ENCODE measurements around the gene JMJD1C. TPM values are rescaled to one million over a fixed set of nuclear protein-coding genes. Genes with fewer than 3 reads are reported as not detected.

Gene JMJD1C
- total RNA-seq, 1 donor from 2014 or later = 141 TPM

DNA sequence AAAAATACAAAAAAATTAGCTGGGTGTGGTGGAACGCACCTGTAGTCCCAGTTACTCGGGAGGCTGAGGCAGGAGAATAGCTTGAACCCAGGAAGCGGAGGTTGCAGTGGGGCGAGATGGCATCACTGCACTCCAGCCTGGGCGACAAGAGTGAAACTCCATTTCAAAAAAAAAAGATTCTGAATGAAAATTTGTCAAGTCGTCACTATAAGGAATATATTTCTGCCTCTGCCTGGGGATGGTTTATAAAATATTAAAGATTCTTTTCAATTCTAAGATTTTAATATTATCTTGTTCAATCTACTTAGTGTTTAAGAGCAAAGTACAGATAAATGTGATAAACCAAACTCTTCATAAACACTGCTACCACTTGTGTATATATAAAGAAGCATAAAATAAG, 185.4 kb downstream of the JMJD1C start:
- DNase-seq (ENCODE audit: low spot score) = no peak
- intact Hi-C loops (cut with DNase I) = no loop called here

GRCh38 chr10:63275094-63275493, 190.7 kb downstream of the JMJD1C start:
- DNase-seq (ENCODE audit: low spot score) = no peak
- ATAC-seq = no peak
- intact Hi-C loops (cut with DNase I) = no loop called here

More for the DNA sequence above, 185.4 kb downstream of the JMJD1C start:
- no peak for ATAC-seq

- ATAC-seq (no peak), DNase-seq (ENCODE audit: low spot score) (no peak)
- intact Hi-C loops (cut with DNase I) = no loop called here
Observed at GRCh38 chr10:63273577-63273976, 192.2 kb downstream of the JMJD1C start.

- peak; percentile 77 for DNase-seq (ENCODE audit: low spot score)
- peak; percentile 96 for ATAC-seq
- intact Hi-C loops (cut with DNase I) = no loop called here
Observed at GRCh38 chr10:63268798-63269503, 196.8 kb downstream of the JMJD1C start.

GRCh38 chr10:63268149-63268797, 197.5 kb downstream of the JMJD1C start:
- intact Hi-C loops (cut with DNase I) = no loop called here
- DNase-seq (ENCODE audit: low spot score) (no peak), ATAC-seq (no peak)

- intact Hi-C loops (cut with DNase I) = no loop called here
Observed at GRCh38 chr10:63267414-63268148, 198.2 kb downstream of the JMJD1C start.

GRCh38 chr10:63266391-63267316, 199.1 kb downstream of the JMJD1C start:
- DNase-seq (ENCODE audit: low spot score) (no peak), ATAC-seq (no peak)
- intact Hi-C loops (cut with DNase I) = no loop called here

More at GRCh38 chr10:63267414-63268148, 198.2 kb downstream of the JMJD1C start:
- ATAC-seq (peak; percentile 41), DNase-seq (ENCODE audit: low spot score) (no peak)

- ATAC-seq (no peak), DNase-seq (ENCODE audit: low spot score) (no peak)
- intact Hi-C loops (cut with DNase I) = no loop called here
Observed at GRCh38 chr10:63265683-63266235, 200.0 kb downstream of the JMJD1C start.

DNA sequence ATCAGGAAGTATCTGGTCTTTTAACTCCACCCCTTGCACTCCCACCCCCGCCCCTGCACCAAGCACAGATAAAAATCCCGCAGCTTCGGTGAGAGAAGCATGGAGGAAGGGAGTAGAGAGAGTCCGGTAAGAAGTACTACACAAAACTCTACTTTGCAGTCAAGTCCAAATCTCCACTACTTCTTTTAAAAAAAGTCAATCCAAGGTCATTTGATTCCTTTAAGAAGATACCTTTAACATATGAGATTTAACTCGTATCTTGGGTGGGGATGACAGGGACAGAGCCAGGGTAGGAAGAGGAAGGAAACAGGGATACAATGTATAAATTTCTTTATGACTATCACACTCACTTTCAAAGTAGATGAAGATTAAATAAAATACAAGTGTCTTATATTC, 200.6 kb downstream of the JMJD1C start:
- peak; percentile 29 for ATAC-seq
- no peak for DNase-seq (ENCODE audit: low spot score)
- intact Hi-C loops (cut with DNase I) = no loop called here

- intact Hi-C loops (cut with DNase I) = no loop called here
- DNase-seq (ENCODE audit: low spot score) = no peak
- no peak for ATAC-seq
Observed at GRCh38 chr10:63264617-63265221, 201.1 kb downstream of the JMJD1C start.

DNA sequence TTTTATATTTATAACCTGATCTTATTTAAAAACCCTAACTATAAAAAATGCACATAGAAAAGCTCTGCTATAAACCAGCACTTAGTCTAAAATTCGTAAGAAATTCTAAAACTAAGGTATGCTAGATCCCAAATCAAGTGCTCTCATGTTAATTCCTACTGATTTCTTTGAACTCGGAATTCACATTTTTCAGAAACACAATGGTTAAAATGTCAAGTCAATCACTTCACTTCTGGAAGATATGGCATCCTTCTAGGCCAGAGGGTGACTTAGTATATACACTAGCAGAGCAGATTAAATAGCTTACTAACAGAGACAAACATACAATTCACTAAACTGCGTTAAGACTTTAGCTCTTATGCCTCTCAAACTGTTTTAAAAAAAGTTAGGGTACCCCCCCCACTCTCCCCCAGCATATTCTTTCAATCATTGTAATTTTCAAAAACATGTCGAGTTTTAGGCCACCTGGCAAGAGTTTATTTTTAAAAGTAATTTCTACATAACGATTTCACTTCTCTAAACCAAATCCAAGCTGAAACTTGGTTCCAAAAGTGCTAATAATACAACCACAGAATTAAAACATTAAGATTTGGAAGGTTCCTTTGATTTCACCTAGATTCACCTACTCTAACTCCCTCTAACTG, 203.2 kb downstream of the JMJD1C start:
- ATAC-seq (no peak), DNase-seq (ENCODE audit: low spot score) (no peak)
- intact Hi-C loops (cut with DNase I) = no loop called here

GRCh38 chr10:63261496-63261895, 204.3 kb downstream of the JMJD1C start:
- no peak for ATAC-seq
- intact Hi-C loops (cut with DNase I) = no loop called here
- DNase-seq (ENCODE audit: low spot score) = no peak

GRCh38 chr10:63260860-63261251, 204.9 kb downstream of the JMJD1C start:
- ATAC-seq (no peak), DNase-seq (ENCODE audit: low spot score) (no peak)
- intact Hi-C loops (cut with DNase I) = no loop called here

- DNase-seq (ENCODE audit: low spot score) = no peak
- ATAC-seq = no peak
- intact Hi-C loops (cut with DNase I) = no loop called here
Observed at GRCh38 chr10:63260103-63260859, 205.5 kb downstream of the JMJD1C start.

GRCh38 chr10:63258920-63259678, 206.7 kb downstream of the JMJD1C start:
- intact Hi-C loops (cut with DNase I) = no loop called here
- DNase-seq (ENCODE audit: low spot score) (no peak), ATAC-seq (no peak)

GRCh38 chr10:63257778-63258177, 208.0 kb downstream of the JMJD1C start:
- intact Hi-C loops (cut with DNase I) = no loop called here
- ATAC-seq (no peak), DNase-seq (ENCODE audit: low spot score) (no peak)
